Measurements from ENCODE around the gene KLHDC4. TPM values are rescaled to one million over a fixed set of nuclear protein-coding genes. Genes with fewer than 3 reads are reported as not detected.

Gene KLHDC4
- total and polyA plus RNA-seq, 8 donors, result 15.5 to 82.1 (median 26.0) TPM

- ATAC-seq, result no peak
- Histone ChIP-seq H3K4me1 (no peaks in the 10 kb centered on the region), H3K9me3 (no peaks in the 10 kb centered on the region), H3K27me3 (no peaks in the 10 kb centered on the region), H3K36me3 (peaks cover 0 to 27% (median 0%) of the 10 kb centered on the region in 3 donors), H3K27ac (no peak overlapping the region), H3K4me3 (no peak overlapping the region)
- no peak for DNase-seq
- intact Hi-C loops (cut with DNase I), result no loop called here
- TF ChIP-seq, protein P1, sequence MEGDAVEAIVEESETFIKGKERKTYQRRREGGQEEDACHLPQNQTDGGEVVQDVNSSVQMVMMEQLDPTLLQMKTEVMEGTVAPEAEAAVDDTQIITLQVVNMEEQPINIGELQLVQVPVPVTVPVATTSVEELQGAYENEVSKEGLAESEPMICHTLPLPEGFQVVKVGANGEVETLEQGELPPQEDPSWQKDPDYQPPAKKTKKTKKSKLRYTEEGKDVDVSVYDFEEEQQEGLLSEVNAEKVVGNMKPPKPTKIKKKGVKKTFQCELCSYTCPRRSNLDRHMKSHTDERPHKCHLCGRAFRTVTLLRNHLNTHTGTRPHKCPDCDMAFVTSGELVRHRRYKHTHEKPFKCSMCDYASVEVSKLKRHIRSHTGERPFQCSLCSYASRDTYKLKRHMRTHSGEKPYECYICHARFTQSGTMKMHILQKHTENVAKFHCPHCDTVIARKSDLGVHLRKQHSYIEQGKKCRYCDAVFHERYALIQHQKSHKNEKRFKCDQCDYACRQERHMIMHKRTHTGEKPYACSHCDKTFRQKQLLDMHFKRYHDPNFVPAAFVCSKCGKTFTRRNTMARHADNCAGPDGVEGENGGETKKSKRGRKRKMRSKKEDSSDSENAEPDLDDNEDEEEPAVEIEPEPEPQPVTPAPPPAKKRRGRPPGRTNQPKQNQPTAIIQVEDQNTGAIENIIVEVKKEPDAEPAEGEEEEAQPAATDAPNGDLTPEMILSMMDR (IDR thresholded peaks at IDR 0.05), result no peak
- no peak for FAIRE-seq
- WGBS, 2 donors, result 90 to 92% methylated on average over 27 to 28 of the region's 28 CpGs
Measured at GRCh38 chr16:87725596-87726235, 40.1 kb downstream of the KLHDC4 start.

DNA sequence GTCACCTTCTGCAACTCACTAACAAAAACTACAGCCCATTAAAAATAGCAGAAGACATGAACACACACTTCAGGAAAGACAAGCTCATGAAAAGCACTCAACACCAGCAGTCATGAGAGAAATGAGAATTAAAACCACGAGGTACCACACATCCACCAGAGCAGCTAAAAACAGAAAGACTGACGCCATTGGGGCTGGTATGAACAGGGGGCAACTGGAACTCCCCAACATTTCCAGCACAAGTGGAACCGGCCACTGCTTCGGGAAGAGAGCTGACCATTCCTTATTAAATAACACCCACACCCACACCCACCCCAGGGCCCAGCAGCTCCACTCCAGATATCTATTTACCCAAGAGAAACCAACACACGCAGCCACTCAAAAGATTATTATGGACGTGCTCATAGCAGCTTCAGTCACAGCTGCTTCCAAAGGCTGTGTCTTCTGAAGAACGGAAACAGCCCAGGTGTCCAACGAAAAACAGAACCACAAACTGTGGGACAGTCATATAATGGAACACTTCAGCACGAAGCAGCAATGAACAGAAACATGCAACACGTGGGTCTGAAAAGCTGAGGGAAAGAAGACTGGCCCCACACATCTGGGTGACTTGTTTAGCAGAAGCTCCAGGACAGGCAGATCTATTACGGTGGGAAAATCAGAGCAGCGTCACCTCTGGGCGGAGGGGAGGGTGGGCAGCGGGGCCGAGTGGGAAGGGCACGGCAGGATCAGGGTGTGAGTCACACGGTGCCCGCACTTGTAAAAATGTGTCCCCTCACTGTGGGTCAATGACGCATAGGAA lies 41.1 kb downstream of the KLHDC4 start:
- ATAC-seq, result no peak
- Histone ChIP-seq H3K27me3 (no peaks in the 10 kb centered on the region), H3K4me1 (no peaks in the 10 kb centered on the region), H3K4me3 (no peak overlapping the region), H3K9me3 (no peaks in the 10 kb centered on the region), H3K27ac (no peak overlapping the region), H3K36me3 (peaks cover 0 to 19% (median 0%) of the 10 kb centered on the region in 3 donors)
- WGBS, 2 donors, result 89 to 91% methylated on average over 19 of the region's 19 CpGs
- intact Hi-C loops (cut with DNase I), result no loop called here
- no peak for FAIRE-seq
- TF ChIP-seq, protein P1 (IDR thresholded peaks at IDR 0.05), result no peak
- DNase-seq, result no peak

GRCh38 chr16:87723226-87723623 lies 42.6 kb downstream of the KLHDC4 start:
- ATAC-seq, result peak in 3 of 4 donors; percentile 48 to 89 (median 86)
- TF ChIP-seq, protein P1 (IDR thresholded peaks at IDR 0.05), result no peak
- Histone ChIP-seq H3K27ac (no peak overlapping the region), H3K36me3 (peaks cover 0 to 4% (median 0%) of the 10 kb centered on the region in 3 donors), H3K9me3 (no peaks in the 10 kb centered on the region), H3K4me3 (no peak overlapping the region), H3K27me3 (no peaks in the 10 kb centered on the region), H3K4me1 (no peaks in the 10 kb centered on the region)
- DNase-seq, result peak in 2 of 6 donors; percentile 28 to 36
- FAIRE-seq, result no peak
- intact Hi-C loops (cut with DNase I), result no loop called here
- 60 to 71% methylated on average over 12 of the region's 12 CpGs for WGBS, 2 donors

DNA sequence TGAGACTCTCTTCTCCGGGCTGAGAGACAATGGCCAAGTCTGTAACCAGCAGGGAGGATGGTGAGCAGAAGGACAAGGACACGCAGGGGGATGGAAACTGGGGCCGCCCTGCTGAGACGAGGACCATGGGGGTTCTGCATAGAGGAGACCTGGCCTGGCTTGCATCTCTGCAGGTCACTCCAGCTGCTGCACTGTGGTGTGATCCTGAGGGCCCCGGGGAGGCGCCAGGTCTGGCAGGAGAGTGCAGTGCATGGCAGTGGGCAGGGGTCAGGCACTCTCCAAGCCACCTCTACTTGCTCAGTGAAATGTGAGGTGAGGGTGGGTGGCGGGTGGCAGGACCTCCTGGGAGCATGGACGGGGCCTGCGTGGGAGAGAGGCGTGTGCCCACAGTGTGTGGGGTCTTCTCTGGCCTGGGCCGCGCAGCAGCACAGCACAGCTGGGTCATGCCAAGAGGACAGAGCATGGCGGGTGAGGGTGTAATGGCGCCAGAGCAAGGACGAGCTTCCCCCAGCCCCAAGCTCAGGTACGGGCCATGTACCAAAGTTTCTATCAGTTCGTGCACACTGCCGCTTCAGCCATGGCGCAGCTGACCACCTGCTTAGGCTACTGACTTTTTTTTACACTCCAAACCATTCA lies 43.1 kb downstream of the KLHDC4 start:
- WGBS, 2 donors, result 92 to 96% methylated on average over 19 of the region's 19 CpGs
- Histone ChIP-seq H3K4me3 (no peak overlapping the region), H3K36me3 (no peaks in the 10 kb centered on the region), H3K27me3 (no peaks in the 10 kb centered on the region), H3K27ac (no peak overlapping the region), H3K9me3 (no peaks in the 10 kb centered on the region), H3K4me1 (no peaks in the 10 kb centered on the region)
- TF ChIP-seq, protein P1 (IDR thresholded peaks at IDR 0.05), result no peak
- FAIRE-seq (no peak), DNase-seq (no peak), ATAC-seq (peak in 2 of 4 donors; percentile 8 to 13)
- intact Hi-C loops (cut with DNase I), result no loop called here
